Measurements from ENCODE around the gene GPR158.

GRCh38 chr10:25616903-25617592, 442.2 kb downstream of the GPR158 start:
- TF ChIP-seq CTCF (IDR thresholded peaks at IDR 0.05), result no peak
- TF ChIP-seq POLR2A (IDR thresholded peaks at IDR 0.05), result no peak
